ENCODE results near the gene GJC2. TPM values are rescaled to one million over a fixed set of nuclear protein-coding genes. Genes with fewer than 3 reads are reported as not detected.

GJC2 gene
- total and polyA plus RNA-seq, 2 donors (not counting 1 experiment from before 2014, with no cell fraction given): 0.16 to 0.30 TPM

DNA sequence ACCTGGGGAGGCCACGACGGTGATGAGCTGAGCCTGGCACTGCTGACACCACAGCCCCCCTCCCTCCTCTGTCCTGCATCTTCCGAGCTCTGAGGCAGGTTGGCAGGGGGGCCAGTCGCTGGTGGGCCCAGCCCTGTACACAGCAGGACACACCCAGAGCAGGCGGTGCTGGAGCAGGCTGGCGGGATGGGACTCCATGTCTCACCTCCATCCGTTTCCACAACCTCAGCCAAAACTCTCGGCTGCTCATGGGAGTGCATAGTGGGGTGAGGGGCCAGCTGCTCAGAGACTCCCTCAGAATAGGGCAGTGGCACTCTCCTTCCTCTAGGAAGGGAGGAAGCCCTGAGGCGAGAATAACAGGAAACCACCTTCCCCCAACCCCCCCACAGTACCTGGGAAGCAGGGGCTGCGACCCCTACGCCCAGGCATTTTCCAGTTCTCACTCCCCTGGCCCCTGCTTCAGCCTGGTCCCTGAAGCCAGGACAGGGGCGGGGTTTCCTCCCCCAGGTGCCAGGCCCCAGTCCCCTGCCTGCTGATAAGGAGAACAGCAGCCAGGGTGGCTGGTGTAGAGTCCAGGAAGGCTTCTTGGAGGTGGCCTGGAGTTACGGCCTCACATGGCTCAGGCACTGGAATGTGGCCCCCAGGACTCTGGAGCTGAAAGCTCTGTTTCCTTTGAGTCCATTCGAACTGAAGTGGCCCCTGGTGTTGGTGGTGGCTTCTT, 12.7 kb downstream of the GJC2 start:
- H3K36me3 ChIP-seq (replicated peaks in 1 of 2; ENCODE audit: control extremely low read depth in 1 of 2, control insufficient read depth in 1 of 2, extremely low read depth in 1 of 2, insufficient read depth in 2 of 2, low read length in 1 of 2): no peaks in the 10 kb centered on the region
- H2AFZ ChIP-seq (ENCODE audit: insufficient read depth, low read depth, low read length, poor library complexity, severe bottlenecking): no peak overlapping the region
- 47% methylated on average over 5 of the region's 14 CpGs for WGBS (ENCODE audit: insufficient coverage)
- ChIA-PET POLR2A (interaction anchor here (0.5 to 1.2 kb wide), 2 partner anchors 22 to 24 kb away, joined by 3 read pairs; no protein-coding TSS in a partner anchor), CTCF (no interaction called here)
- peaks cover 14% of the 10 kb centered on the region for H3K79me2 ChIP-seq (ENCODE audit: control insufficient read depth, insufficient read depth, low read length)
- Mint-ChIP-seq H3K4me3 (no peak overlapping the region), H3K27me3 (peaks cover 3% of the 10 kb centered on the region), H3K4me1 (peaks cover 21% of the 10 kb centered on the region), H3K9me3 (ENCODE audit: insufficient read depth) (no peaks in the 10 kb centered on the region), H3K27ac (no peak overlapping the region)
- DNase-seq (no peak), ATAC-seq (ENCODE audit: low read depth) (no peak)
- H3K4me1 ChIP-seq (ENCODE audit: control insufficient read depth in 2 of 2, insufficient read depth in 2 of 2, low read length in 2 of 2): peaks cover 14 to 26% of the 10 kb centered on the region in 2 donors
- H3K9ac ChIP-seq (ENCODE audit: low read length): no peak overlapping the region
- no peak overlapping the region for H3K27ac ChIP-seq (ENCODE audit: low read length in 2 of 2)
- no peaks in the 10 kb centered on the region for H3K9me3 ChIP-seq (ENCODE audit: control extremely low read depth in 1 of 3, control insufficient read depth in 2 of 3, insufficient read depth in 1 of 3, low read length in 2 of 3)
- intact Hi-C loops (cut with micrococcal nuclease): no loop called here
- H3K27me3 ChIP-seq (replicated peaks in 1 of 4; ENCODE audit: control extremely low read depth in 1 of 4, control insufficient read depth in 3 of 4, insufficient read depth in 4 of 4, low read length in 3 of 4): peaks cover 0 to 9% (median 0%) of the 10 kb centered on the region in 4 experiments
- no peak overlapping the region for H3K4me3 ChIP-seq (ENCODE audit: control extremely low read depth in 1 of 5, extremely low read depth in 1 of 5, insufficient read depth in 1 of 5, low read depth in 2 of 5, low read length in 4 of 5)
- TF ChIP-seq EZH2 (IDR thresholded peaks at IDR 0.05; ENCODE audit: borderline replicate concordance, insufficient read depth, low read depth, low read length, poor library complexity, severe bottlenecking): no peak
- TF ChIP-seq, protein P1, sequence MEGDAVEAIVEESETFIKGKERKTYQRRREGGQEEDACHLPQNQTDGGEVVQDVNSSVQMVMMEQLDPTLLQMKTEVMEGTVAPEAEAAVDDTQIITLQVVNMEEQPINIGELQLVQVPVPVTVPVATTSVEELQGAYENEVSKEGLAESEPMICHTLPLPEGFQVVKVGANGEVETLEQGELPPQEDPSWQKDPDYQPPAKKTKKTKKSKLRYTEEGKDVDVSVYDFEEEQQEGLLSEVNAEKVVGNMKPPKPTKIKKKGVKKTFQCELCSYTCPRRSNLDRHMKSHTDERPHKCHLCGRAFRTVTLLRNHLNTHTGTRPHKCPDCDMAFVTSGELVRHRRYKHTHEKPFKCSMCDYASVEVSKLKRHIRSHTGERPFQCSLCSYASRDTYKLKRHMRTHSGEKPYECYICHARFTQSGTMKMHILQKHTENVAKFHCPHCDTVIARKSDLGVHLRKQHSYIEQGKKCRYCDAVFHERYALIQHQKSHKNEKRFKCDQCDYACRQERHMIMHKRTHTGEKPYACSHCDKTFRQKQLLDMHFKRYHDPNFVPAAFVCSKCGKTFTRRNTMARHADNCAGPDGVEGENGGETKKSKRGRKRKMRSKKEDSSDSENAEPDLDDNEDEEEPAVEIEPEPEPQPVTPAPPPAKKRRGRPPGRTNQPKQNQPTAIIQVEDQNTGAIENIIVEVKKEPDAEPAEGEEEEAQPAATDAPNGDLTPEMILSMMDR (IDR thresholded peaks at IDR 0.05): no peak
- no peak overlapping the region for H3K4me2 ChIP-seq (replicated peaks; ENCODE audit: low read depth, low read length, poor library complexity, severe bottlenecking)
- H4K20me1 ChIP-seq (ENCODE audit: control insufficient read depth, insufficient read depth, low read length, poor library complexity, severe bottlenecking): no peaks in the 10 kb centered on the region
